Kidney glomerular epithelial cell (primary cell): ENCODE results near the gene PUSL1.
"Not testable (repeated sequence)": the region's sequence is repeated elsewhere in the genome, so short reads cannot be mapped to it uniquely, and the experiment has no call there.

Source experiments
- DNase-seq: peaks from one replicate; lab custom pipeline; 2025; lab: John Stamatoyannopoulos, UW

PUSL1 gene

GRCh38 chr1:1310476-1311053 lies 2.2 kb downstream of the PUSL1 start:
- DNase-seq: no peak

- no peak for DNase-seq
These were observed 3.0 kb downstream of the PUSL1 start for GRCh38 chr1:1311107-1312104.

DNA sequence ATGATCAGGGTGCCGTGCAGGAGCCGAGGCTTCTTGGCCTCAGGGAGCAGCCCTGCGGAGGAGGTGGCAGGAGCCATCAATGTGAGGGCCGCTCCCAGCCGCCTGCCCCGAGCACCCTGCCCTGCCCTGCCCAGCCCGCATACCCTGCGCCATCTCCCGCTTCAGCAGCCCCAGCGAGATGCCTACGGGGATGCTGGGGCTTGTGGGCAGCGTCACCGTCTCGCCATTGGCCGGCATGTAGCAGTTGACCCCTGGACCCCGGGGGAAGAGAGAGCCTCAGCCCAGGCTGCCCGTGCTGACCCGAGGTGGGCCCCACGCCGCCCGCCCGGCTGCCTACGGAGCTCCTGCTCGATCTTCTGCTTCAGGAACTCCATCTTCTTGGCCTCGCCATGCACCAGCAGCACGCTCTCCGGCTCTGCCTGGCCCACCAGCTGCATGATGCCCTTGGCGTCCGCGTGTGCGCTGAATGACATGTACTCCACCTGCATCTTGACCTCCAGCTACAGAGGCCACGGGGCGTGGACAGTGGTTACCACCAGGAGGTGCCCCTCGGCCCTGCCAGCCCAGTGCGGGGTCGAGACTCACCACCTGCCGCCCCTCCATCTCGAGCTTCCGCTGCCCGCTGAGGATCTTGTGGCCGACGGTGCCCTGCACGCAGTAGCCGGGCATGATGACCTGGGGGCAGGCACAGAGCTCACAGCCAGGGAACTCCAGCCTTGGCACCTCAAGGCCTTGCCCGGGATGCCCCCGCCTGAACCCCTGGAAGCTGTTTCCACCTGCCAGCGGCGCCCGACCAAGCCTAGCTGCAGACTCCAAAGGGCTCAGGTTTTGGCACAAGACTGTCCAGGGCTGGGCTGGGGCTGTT lies 4.3 kb downstream of the PUSL1 start:
- no peak for DNase-seq

- DNase-seq: no peak
These were observed 5.3 kb downstream of the PUSL1 start for GRCh38 chr1:1313500-1314236.

- DNase-seq: no peak
These were observed 5.8 kb downstream of the PUSL1 start for GRCh38 chr1:1314237-1314586.

- DNase-seq: no peak
These were observed 6.4 kb downstream of the PUSL1 start for GRCh38 chr1:1314678-1315335.

GRCh38 chr1:1315435-1315954 lies 7.1 kb downstream of the PUSL1 start:
- no peak for DNase-seq

GRCh38 chr1:1316199-1316598 lies 7.8 kb downstream of the PUSL1 start:
- DNase-seq: not testable (repeated sequence)

DNA sequence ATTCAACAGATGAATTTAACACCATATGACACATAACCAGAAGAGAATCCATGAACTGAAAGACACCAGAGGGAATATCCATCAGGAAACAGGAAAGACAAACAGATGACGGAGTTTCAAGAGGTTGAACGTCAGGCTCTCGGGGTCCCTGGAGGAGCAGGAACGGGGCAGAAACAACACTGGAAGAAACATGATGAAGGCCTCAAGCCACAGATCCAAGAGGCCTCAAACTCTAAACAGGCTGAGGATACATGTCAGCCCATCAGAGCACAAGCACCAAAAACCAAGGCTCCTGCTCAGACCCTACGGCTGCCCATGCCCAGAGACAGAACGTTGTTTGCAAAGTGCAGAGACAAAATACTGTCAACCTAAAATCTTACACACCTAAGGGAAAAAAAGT lies 9.0 kb downstream of the PUSL1 start:
- DNase-seq: no peak

DNA sequence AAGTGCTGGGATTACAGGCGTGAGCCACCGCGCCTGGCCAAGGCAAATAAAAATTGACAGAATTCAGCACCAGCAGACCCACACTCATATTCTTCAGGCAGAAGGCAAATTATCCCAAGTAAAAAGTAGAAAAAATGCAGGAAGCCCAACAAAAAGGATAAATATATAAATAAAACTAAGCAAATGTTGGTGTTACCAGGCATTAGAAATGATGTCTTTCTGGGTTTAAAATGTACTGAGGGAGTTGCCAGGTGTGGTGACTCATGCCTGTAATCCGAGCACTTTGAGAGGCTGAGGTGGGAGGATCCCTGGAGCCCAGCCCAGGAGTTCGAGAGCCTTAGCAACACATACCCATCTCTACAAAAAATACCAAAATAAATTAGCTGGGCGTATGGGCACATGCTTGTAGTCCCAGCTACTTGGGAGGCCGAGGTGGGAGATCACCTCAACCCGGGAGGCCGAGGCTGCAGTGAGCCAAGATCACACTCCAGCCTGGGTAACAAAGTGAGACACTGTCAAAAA lies 9.8 kb downstream of the PUSL1 start:
- peak; percentile 91 for DNase-seq

DNA sequence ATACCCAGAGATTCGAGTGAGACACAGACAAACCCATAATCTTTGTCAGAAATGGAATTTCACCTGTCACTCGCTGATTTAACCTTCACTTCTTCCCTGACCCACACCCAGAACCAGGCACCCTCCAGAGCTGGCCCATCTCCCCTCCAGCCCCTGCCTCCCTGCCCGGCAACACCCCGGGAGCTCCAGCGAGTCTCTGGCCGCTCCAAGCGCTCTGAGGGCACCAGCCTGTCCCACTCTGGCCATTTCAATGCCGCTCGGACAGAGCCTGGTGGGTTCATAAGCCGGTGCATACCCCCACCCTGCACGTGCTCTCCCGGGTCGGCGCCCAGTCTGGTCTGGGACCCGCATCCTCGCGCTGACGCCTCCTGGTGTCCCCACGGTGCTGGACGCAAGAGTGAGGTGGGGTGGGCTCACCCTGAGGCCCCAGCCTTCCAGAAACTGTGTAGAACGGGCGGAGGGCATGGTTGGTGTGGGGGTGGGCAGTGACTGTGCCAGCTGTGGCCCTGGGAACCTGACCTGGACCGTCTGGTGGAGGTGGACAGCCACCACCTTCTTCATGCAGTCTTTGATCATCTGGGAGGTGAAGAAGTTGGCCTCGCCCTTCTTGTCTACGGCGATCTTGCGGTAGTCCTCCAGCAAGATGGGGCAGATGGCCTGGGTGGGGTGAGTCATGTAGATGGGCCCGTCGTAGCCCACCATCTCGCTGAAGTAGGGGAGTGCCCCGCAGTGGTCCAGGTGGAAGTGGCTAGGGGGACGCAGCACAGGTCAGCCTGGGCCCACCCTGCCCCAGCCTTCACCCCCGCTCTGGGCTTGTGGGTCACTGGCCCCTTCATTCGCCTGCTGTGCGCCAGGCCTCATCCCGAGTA lies 10.6 kb downstream of the PUSL1 start:
- no peak for DNase-seq

- DNase-seq: no peak
These were observed 11.2 kb downstream of the PUSL1 start for GRCh38 chr1:1319646-1319941.

DNA sequence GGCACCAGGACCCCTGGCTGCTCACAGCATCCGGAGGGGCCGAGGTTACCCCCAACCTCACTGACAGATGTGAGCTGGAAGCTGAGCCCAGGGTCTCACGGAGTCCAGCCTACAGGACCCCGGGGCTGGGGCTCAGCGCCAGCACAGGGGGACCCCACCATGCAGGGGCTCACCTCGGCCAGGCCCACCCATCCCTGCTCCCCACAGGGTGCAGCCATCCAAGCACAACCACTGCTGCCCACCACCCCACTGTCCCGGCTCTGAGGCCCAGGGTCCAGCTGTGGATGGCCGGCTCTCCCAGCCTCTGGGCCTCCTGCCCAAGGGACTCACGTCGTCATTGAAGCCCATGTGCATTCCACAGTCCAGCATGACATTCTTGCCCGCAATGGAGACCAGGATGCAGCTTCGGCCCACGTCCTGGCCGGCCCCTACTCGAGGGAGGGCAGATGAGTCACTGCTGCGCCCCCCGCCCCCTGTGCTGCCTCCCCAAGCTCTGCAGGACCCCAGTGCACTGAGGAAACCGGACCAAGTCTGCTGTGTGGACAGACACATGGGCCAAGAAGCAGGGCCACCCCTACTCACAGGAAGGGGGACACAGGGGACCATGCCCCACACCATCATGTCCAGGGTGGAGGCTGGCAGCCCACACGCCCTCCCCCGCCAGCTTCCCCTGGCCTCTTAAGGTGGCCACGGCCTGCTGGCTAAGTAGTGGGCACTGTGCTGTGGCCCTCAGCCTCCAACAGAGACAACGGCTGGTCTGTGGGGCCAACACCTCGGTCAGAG lies 12.5 kb downstream of the PUSL1 start:
- DNase-seq: no peak

DNA sequence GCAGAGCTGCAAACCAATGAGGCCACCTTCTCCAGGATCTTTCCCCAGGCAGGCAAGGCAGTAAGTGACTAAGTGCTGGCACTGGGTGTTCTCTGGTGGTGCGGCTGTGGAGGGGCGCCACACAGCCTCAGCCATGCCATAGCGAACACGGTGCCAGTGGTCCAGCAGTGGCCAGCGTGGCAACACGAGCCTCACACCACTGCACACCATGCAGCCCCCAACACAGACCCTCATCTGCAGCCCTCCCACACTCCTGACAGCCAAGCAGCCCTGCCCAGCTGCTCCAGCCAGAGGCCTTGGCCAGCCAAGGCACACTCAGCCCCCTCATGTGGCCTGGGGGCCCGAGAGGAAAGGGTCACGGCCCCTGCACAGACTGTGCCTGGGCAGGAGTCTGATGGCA lies 13.1 kb downstream of the PUSL1 start:
- no peak for DNase-seq

DNA sequence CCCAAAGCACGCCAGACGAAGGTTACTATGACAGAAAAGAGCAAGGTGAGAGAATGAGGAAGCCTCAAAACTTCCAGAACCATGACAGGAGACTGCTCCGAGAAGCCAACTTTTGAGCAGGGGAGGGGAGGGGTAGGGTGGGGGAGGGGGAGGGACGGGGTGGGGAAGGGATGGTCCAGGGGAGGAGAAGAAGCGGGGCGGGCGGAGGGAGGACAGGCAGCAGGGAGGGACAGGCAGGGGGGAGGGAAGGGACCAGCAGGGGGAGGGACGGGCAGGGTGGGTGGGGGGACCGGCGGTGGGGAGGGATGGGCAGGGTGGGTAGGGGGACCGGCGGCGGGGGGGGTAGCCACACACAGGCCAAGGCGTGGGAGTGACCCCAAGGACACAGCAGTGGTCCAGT lies 14.0 kb downstream of the PUSL1 start:
- DNase-seq: no peak

- no peak for DNase-seq
These were observed 14.6 kb downstream of the PUSL1 start for GRCh38 chr1:1322952-1323351.

DNA sequence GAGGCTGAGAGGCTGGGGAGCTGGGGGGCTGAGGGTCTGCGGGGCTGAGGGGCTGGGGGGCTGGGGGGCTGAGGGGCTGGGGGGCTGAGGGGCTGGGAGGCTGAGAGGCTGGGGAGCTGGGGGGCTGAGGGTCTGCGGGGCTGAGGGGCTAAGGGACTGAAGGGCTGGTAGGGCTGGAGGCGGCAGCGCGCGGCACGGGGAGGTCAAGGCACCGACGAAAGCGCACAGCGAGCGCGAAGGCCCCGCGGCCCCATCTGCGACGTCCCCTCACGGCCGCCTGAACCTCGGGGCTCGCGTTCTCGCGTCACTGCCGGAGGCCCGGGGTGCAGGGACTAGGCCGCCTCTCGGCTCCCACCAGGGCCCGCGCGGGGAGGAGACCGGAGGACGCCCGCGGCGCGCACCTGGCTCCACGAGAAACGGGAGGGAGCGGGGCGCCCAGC lies 15.7 kb downstream of the PUSL1 start:
- DNase-seq: no peak

GRCh38 chr1:1324524-1325287 lies 16.3 kb downstream of the PUSL1 start, which contains the start of the genes CPTP and INTS11:
Gene CPTP, plus strand, starts transcription at chr1:1324802. Its CDS starts 2,109 bp downstream, at chr1:1326911.
Gene INTS11, minus strand, starts transcription at chr1:1324660. Its CDS starts 52 bp downstream, at chr1:1324608.
- DNase-seq: peak; percentile 63
